HG02610 (cell line): Measurements from ENCODE around the gene TMSB10.
A peak's percentile ranks its signal among the peaks of the same experiment; 100 is the strongest.

Experiments used
- ATAC-seq: cut with Tn5 transposase; IDR thresholded peaks from one replicate; pipeline ENCODE4 v1.9.1; 2021; ENCODE audit warnings: mild to moderate bottlenecking, moderate library complexity; ENCODE audit not compliant: unreplicated experiment

TMSB10 gene

GRCh38 chr2:84879584-84880394, 25.7 kb upstream of the TMSB10 start:
- peak; percentile 47 for ATAC-seq

GRCh38 chr2:84880395-84880644, 25.1 kb upstream of the TMSB10 start:
- ATAC-seq = no peak

GRCh38 chr2:84880645-84881521, 24.6 kb upstream of the TMSB10 start, which contains the start of gene TRABD2A:
Gene TRABD2A, minus strand, starts transcription at chr2:84881084. Its CDS starts 45 bp downstream, at chr2:84881039.
- no peak for ATAC-seq

DNA sequence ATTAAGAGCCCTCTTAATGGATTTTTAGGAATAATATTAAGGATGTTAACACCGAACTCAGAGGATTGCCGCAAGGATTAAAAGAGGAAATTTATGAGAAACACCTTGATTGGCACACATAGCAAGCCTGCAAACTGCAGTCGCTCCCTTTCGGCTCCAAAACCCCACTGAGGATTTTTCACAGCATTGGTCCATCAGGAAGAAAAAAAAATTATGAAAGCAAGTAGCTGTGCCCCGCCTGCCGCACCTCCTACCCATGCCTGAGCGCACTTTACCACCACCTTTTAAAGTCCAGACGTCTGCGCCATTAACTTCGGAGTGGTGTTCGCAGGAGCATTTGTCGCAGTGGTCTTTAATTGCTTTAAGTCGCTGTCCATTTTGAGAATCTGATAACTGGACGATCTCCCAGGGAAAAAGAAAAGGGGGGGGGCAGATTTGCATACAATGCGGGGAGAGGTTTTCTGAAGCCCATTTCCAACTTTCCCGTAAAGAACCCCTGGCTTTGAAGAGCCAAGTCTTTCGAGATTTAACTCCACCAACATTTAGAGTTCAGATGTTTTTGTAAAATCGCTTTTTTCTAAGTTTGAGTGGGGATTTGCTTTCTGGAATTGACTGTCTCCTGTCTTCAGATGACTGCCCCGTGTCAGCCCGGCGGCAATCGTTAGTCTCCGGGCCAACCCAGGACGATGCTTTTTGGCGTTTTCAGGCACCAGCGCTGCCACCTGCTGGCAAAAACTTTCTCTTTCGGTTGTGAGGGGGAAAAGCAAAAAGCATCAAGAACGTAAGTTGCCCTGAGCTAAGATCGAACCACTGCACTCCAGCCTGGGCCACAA, 23.7 kb upstream of the TMSB10 start:
- ATAC-seq = peak; percentile 72

DNA sequence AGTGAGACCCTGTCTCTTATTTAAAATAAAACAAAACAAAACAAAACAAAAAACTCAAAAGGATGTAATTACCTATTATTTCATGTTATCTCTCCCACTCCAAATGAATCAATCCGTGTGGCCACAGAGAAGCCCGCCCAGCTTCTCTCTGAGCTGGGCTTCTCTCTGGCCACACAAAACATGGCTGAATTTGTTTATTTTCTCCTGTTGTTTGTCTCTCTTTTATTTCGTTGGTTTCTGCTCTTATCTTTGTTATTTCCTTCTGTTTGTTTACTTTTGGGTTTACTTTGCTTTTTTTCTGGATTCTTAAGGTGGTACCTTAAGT, 23.1 kb upstream of the TMSB10 start:
- ATAC-seq = no peak

GRCh38 chr2:84882775-84883550, 22.5 kb upstream of the TMSB10 start:
- ATAC-seq = no peak

DNA sequence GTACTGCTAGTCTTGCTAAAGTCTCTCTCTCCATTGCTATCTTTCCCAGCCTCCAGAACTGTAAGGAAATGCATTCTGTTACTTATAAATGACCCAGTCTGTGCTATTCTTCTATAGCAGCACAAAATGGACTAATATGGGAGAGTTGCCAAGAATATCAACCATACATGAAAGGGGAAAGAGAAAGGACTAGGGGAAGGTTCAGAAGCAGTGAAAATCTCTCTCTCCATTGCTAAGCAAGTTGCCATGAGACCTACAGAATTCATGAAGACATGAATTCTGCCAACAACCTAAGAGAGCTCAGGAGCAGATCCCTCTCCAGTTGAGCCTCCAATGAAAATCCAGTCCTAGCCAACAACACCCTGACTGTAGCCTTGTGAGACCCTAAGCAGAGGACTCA, 21.0 kb upstream of the TMSB10 start:
- no peak for ATAC-seq

- ATAC-seq = no peak
These were observed 20.3 kb upstream of the TMSB10 start for GRCh38 chr2:84885111-84885510.

DNA sequence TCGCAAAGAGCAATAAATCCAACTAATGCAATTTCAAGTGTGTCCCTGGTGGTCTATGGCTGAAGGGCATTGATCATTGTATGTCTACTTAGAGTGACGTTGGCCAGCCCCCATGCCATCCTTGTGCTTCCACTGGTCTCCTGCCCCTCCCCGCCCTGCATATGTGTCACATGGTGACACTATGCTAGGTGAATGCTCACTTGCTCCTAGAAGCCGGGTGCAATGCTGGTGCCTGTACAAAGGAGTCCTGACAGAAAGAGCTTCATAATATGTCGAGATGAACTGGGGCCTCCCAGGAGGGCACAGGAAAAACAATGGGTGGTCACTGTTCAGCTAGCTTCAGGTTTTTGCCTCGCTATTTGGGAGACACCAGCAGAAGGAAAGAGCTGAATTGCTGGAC, 18.7 kb upstream of the TMSB10 start:
- ATAC-seq = no peak

DNA sequence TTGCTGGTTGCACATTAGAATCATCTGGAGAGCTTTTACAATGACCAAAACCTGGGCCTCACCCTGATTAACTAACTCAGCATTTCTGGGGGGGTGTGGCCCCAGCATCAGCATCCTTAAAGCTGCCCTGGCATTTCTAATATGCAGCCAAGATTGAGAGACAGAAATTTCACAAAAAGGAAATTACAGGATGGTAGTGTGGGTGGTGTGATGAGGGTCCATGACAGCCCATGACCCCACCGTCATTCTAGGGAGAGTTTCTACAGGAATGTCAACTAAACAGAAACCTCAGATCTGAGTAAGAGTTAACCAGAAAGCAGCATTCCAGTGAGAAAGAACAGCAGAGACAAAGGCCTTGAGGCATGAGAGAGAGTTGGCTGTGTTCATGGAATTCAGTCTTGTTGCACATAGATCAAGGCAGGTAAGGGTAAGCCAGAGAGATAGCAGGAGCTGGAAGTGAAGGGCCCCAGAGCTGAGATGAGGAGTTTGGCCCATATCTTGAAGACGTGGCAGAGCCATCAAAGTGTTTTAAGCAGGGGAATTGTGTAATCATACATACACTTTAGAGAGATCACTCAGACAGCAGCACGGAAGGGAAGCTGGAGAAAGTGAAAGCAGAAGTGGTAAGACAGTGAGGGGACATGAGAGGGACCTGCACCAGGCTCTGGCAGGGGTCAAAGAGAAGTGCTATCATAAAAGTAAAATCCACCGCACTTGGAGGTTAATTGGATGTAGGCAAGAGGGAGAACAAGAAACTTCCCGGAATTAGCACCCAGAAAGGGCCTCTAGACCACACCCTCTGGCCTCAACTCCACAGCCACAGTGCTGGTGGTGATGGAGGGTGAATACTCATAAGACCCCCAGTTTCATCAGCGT, 16.8 kb upstream of the TMSB10 start:
- peak; percentile 98 for ATAC-seq

DNA sequence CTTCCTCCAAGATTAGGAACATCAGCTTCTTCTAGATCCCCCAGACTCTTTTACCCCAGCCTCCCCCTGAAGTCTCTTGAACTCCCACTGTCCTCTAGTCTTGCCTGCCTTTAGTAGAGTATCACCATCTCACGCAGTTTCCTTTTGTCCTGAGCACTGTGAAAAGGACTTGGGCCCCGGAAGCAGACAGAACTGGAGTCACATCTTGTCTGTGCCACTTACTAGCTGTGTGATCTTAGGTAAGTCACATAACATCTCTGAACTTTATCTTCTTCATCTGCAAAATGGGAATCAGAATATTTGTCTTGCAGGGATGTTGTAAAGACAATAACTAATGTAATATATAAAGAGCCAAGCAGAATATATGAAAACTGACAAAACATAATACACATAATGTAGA, 16.1 kb upstream of the TMSB10 start:
- no peak for ATAC-seq

DNA sequence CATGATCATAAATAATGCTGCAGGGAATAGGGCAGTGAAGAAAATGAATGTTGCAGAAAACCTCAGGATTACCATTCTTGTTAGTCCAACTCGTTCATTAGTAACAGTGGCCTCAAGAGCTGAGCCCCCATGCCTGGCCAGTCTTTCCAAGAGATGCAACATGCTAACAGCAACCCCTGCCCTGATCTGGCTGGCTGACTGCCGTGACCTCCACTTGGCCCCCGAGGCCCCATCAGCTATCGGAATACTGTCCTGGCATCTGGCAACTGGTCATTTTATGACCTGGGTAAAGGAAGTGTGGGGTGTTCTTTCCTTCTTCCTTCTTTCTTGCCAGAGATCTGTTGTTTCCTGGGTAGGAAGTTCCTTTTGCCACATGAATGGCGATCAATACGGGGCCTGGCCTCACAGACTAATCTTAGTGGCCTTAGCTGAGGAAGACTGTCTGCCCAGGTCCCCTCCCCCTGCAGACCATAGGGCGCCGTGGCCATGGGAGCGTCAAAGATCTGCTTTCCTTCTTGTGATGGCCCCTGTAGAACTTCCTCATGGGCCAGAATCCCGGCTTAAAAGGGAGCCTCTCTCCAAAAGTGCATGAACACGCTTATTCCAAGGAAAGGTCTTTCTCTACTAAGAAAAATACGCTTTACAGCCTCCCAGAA, 14.0 kb upstream of the TMSB10 start:
- no peak for ATAC-seq

GRCh38 chr2:84894131-84894586, 11.3 kb upstream of the TMSB10 start:
- ATAC-seq = no peak

- ATAC-seq = no peak
These were observed 10.5 kb upstream of the TMSB10 start for GRCh38 chr2:84894758-84895520.

- no peak for ATAC-seq
These were observed 8.9 kb upstream of the TMSB10 start for GRCh38 chr2:84896567-84896966.

- peak; percentile 39 for ATAC-seq
These were observed 7.7 kb upstream of the TMSB10 start for GRCh38 chr2:84897773-84898172.

DNA sequence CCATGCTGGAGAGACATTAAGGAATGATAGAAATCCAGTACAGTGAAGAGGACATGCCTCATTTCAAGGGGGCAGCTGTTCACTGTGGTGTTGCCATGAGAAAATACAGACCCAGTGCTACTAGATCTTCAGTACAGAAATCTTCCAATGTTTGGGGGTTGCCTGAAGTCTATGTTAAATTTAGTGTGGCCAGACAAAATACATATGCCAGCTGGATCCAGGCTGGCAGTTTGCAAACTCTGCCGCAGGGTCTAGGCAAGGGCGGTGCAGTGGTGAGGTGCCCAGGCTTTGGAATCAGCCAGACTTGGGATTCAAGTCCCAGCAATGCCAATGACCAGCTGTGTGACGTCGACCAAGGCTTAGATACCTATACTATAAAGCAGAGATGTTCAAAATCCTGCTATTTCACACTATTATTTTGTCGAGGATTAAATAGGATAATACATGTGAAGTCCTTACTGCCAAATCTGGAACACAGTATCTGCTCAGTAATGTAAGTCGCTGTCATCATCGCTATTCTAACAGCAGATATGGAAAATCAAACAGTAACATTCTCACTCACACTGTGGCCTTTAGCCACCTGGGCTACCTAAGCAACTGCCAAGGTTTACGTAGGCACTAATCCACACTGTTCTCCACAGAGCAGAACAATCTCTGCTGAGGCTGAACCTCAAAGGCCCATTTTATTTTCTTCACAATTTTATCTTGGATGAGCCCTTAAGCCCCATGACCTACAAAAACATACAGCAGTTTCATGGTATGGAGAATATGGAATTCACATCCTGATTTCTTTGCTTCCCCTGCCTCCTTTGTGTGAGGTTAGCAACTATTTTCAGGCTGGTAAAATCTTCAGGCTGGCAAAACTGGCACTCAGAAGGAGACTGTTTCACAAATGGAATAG, 5.9 kb upstream of the TMSB10 start:
- ATAC-seq = no peak
